Erythroblast (primary cell): ENCODE measurements around the gene EPHA2.
"Not testable (repeated sequence)": the region's sequence is repeated elsewhere in the genome, so short reads cannot be mapped to it uniquely, and the experiment has no call there.

Experiments used
- DNase-seq, 2 experiments: peaks; one replicate each; lab custom pipeline; 2025; lab: John Stamatoyannopoulos, UW
- GATA1 ChIP-seq: IDR thresholded peaks from 2 replicates; pipeline ENCODE4 v1.6.1; 2011; ENCODE audit warnings: low read depth, mild to moderate bottlenecking, control low read depth, low read length, moderate library complexity
- POLR2A ChIP-seq: IDR thresholded peaks from 2 replicates; pipeline ENCODE4 v1.6.1; 2011; ENCODE audit warnings: mild to moderate bottlenecking, low read length

The EPHA2 gene

GRCh38 chr1:16114527-16115467 is 41.1 kb downstream of the EPHA2 start:
- no peak for DNase-seq

GRCh38 chr1:16112596-16113555 is 43.0 kb downstream of the EPHA2 start:
- no peak for DNase-seq
- no peak for TF ChIP-seq GATA1
- TF ChIP-seq POLR2A: no peak

More at GRCh38 chr1:16114527-16115467, 41.1 kb downstream of the EPHA2 start:
- TF ChIP-seq POLR2A (no peak), GATA1 (no peak)

DNA sequence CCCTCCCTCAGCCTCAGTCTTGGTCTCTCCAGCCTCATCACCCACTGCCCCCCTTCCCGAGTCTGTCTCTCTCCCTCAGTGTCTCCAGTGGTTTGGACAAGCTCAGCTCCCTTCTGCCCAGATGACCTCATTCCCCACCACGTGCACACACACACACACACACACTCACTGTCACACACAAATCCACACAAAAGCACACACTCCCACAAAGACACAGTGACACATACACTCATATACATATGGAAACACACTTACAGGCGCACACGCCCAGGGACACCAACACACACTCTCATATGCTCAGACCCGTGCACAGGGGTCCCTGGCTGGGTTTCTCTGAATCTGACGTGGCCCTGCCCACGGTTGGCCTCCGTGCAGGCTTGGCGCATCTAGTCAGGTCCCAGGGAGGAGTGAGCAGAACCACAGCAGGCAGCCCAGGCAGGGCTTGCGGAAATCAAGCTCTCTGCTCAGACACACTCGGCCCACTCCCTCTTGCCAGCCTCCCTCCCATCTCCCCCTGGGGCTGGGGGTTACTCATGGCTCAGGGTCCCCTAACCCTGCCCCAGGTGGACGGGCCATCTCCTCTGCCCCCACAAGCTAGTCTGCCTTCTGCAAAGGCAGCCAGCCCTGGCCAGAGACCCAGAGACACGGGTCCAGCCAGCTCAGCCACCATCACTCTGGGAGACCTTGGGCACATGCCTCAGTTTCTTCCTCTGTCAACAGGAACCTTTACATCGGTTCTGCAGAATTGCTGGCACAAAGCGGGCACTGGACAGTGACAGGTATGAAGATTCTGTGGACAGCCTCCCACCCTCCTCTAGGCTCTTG is 43.9 kb downstream of the EPHA2 start:
- no peak for DNase-seq
- TF ChIP-seq POLR2A (no peak), GATA1 (no peak)

- TF ChIP-seq POLR2A: no peak
- no peak for TF ChIP-seq GATA1
- no peak for DNase-seq
Observed at GRCh38 chr1:16110884-16111283, 45.0 kb downstream of the EPHA2 start.

DNA sequence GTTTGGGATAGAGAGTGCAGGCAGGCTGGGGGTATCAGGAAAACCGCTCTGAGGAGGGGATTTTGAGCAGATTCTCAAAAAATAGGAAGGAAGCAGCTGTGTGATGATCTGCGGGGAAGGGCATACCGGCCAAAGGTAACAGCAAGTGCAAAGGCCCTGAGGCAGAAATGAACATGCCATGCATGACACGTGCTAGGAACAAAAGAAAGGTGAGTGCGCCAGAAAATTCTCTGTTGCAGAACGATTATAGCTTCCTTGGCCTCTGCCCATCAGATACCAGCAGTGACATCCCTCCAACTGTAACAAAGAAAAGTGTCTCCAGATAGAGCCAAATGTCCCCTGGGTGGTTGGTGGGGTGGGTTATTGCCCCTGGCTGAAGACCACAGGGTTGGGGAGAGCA is 45.4 kb downstream of the EPHA2 start:
- DNase-seq: no peak
- TF ChIP-seq POLR2A (no peak), GATA1 (no peak)

GRCh38 chr1:16109571-16109970 is 46.3 kb downstream of the EPHA2 start:
- DNase-seq: no peak
- TF ChIP-seq GATA1: no peak
- TF ChIP-seq POLR2A: no peak

DNA sequence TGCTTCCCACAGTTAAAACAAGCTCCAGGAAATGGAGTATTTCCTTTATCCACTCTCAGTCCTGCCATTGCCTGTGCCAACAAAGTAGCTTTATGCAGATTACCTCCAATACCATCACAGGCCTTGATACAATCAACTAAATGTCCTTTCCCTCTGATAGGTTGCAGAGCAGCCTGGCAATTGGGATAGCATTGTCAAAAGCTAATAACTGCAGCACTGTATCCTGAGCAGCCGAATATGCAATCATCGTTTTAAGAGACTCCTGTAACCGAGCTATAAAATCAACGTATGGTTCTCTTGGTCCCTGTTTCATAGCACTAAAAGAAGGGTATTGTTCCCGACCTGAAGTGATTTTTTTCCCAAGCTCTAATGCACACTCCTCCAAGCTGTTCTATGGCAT is 48.8 kb downstream of the EPHA2 start:
- DNase-seq: not testable (repeated sequence)

DNA sequence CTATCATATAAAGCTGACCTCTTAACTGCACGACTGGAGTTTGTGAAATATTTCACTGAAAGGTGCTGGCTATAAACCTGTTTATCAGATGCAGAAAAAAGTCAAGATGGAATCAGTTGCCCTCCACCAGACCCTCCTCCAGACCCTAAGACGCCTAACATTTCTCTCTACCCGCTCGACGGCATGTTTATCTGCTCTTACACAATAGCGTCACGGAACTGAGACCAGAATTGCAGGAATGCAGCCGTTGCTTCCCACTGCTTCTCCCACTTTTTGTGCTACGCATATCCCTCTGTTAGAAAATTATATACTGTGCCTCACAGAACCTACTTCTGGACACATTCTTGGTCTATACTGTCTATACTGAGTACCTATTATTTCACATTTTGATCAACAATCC is 54.2 kb downstream of the EPHA2 start:
- DNase-seq: no peak
- no peak for TF ChIP-seq POLR2A
- no peak for TF ChIP-seq GATA1

- TF ChIP-seq POLR2A (no peak), GATA1 (no peak)
- no peak for DNase-seq
Observed at GRCh38 chr1:16099412-16099811, 56.5 kb downstream of the EPHA2 start.

DNA sequence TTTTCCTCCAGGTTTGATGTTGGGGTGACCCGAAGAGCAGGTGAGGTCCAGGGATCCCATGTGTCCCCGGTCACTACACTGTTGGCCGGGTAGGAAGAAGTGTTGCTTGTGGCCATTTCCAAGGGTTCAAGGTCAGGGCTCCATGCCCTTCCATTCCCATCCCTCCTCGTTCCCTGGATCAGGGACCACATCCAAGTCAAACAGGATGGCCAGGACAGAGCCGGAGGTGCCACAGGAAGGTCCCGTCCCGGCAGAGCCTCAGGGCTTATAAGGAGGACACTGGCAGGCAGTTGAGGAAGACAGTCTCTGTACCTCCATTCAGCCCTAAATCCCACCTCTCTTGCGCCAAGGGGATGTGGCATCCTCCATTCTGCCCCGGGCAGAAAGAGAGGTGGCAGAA is 60.4 kb downstream of the EPHA2 start:
- TF ChIP-seq POLR2A (no peak), GATA1 (no peak)
- no peak for DNase-seq

- DNase-seq: no peak
- TF ChIP-seq GATA1 (no peak), POLR2A (no peak)
Observed at GRCh38 chr1:16094453-16095158, 61.3 kb downstream of the EPHA2 start.

- DNase-seq: no peak
- TF ChIP-seq GATA1 (no peak), POLR2A (no peak)
Observed at GRCh38 chr1:16093611-16094010, 62.3 kb downstream of the EPHA2 start.
